ENCODE measurements around the gene CCL4.

DNA sequence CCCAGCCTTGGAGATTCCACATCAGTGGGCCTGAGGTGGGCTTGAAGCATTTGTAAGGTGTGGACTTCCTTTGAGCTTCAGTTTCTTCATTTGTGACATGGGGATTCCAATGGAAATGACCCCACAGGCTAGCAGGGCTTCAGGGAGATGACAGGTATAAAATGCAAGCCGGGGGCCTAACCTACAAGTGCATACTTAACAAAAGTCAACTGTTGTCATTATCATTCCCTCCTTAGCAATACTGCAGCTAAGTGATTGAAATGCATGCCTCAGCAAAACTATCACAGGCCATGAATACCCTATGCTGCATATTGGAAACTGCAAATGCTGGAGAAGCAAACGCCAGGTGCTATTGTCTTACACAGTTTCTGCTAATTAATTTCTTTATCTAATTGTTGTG, 19.8 kb downstream of the CCL4 start:
- TF ChIP-seq CTCF (IDR thresholded peaks at IDR 0.05) = no peak
- no peak for TF ChIP-seq POLR2AphosphoS5 (IDR thresholded peaks at IDR 0.05)
